ENCODE measurements around the gene PLD5. TPM values are rescaled to one million over a fixed set of nuclear protein-coding genes. Genes with fewer than 3 reads are reported as not detected.
"Not testable (repeated sequence)": the region's sequence is repeated elsewhere in the genome, so short reads cannot be mapped to it uniquely, and the experiment has no call there.

PLD5 gene
- total RNA-seq, 1 donor: under 0.01 TPM

GRCh38 chr1:242206994-242207393 lies 317.5 kb downstream of the PLD5 start:
- Histone ChIP-seq H3K4me3 (ENCODE audit: low read length) (no peak overlapping the region), H3K4me1 (ENCODE audit: insufficient read depth, low read length) (no peaks in the 10 kb centered on the region), H3K27me3 (ENCODE audit: insufficient read depth, low read length) (no peaks in the 10 kb centered on the region), H3K9me3 (ENCODE audit: low read depth, low read length) (no peaks in the 10 kb centered on the region)

- H3K4me3 ChIP-seq (ENCODE audit: low read length): no peak overlapping the region
- no peaks in the 10 kb centered on the region for H3K9me3 ChIP-seq (ENCODE audit: low read depth, low read length)
- no peaks in the 10 kb centered on the region for H3K4me1 ChIP-seq (ENCODE audit: insufficient read depth, low read length)
- no peaks in the 10 kb centered on the region for H3K27me3 ChIP-seq (ENCODE audit: insufficient read depth, low read length)
Measured at GRCh38 chr1:242205622-242206489, 318.6 kb downstream of the PLD5 start.

DNA sequence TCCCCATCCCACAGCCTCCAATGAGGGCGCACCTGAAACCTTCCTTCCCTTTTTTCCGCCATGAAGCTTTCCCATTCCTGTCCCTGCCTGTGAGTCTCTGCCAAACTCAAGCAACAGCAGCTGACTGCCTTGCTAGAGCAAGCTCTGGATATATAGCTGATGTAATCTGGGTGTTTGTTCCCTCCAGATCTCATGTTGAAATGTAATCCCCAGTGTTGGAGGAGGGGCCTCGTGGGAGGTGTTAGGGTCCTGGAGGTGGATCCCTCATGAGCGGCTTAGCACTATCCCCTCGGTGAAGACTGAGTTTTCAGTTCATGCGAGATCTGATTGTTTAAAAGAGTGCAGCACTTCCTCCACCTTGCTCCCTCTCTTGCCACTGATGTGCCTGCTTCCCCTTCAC lies 321.2 kb downstream of the PLD5 start:
- Histone ChIP-seq H3K9me3 (ENCODE audit: low read depth, low read length) (no peaks in the 10 kb centered on the region), H3K27me3 (ENCODE audit: insufficient read depth, low read length) (no peaks in the 10 kb centered on the region), H3K4me3 (ENCODE audit: low read length) (no peak overlapping the region), H3K4me1 (ENCODE audit: insufficient read depth, low read length) (no peaks in the 10 kb centered on the region)

- Histone ChIP-seq H3K27me3 (ENCODE audit: insufficient read depth, low read length) (no peaks in the 10 kb centered on the region), H3K4me3 (ENCODE audit: low read length) (no peak overlapping the region), H3K4me1 (ENCODE audit: insufficient read depth, low read length) (no peaks in the 10 kb centered on the region), H3K9me3 (ENCODE audit: low read depth, low read length) (no peaks in the 10 kb centered on the region)
Measured at GRCh38 chr1:242201090-242201489, 323.4 kb downstream of the PLD5 start.

DNA sequence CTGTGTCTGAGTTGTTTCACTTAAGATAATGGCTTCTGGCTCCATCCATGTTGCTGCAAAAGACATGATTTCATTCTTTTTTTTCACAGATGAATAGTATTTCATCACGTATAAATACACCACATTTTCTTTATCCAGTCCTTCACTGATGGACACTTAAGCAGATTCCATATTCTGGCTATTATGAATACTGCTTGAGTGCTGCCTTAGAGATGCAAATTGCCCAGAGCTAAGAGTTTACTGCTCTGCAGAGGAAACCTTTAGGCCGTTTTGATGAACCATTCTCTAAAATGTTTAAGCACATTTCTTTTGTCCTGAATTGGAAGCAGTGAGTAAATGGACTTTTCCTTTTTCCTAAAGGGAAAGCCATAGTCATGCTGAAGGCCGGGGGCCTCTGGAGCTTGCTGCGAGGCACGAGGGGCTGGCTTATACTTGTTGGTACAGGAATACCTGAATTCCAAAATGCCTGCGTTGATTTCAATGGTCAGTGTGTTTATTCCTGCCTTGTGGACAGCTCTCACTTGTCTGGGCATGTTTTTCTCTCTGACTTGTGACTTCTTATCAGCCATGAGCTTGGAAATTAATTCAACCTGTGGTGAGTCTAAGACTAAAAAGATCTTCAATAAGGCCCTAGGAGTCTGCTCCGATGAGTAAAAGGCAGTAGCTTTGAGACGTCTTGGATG lies 324.6 kb downstream of the PLD5 start:
- Histone ChIP-seq H3K4me1 (ENCODE audit: insufficient read depth, low read length) (no peaks in the 10 kb centered on the region), H3K4me3 (ENCODE audit: low read length) (no peak overlapping the region), H3K27me3 (ENCODE audit: insufficient read depth, low read length) (no peaks in the 10 kb centered on the region), H3K9me3 (ENCODE audit: low read depth, low read length) (no peaks in the 10 kb centered on the region)

- no peaks in the 10 kb centered on the region for H3K4me1 ChIP-seq (ENCODE audit: insufficient read depth, low read length)
Measured at GRCh38 chr1:242197907-242198820, 326.3 kb downstream of the PLD5 start.

DNA sequence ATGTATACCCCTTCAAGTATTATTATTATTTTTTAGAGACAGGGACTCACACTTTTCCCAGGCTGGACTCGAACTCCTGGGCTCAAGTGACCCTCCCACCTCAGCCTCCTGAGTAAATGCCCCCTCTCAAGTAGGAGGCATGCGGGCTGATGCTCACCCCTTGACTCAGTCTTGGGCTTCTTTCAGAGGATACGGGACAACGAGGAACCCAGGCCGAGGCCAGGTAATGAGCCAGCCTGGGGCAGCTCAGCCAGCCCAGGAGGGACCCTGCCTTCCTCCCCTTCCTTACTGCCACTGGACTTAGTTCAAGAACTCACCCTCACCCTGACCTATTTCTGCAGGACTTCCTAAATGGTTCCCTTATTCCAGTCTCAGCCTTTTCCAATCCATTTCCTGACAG lies 327.6 kb downstream of the PLD5 start:
- H3K9me3 ChIP-seq (ENCODE audit: low read depth, low read length): no peaks in the 10 kb centered on the region
- H3K4me3 ChIP-seq (ENCODE audit: low read length): no peak overlapping the region
- H3K4me1 ChIP-seq (ENCODE audit: insufficient read depth, low read length): no peaks in the 10 kb centered on the region
- no peaks in the 10 kb centered on the region for H3K27me3 ChIP-seq (ENCODE audit: insufficient read depth, low read length)

More at GRCh38 chr1:242197907-242198820, 326.3 kb downstream of the PLD5 start:
- Histone ChIP-seq H3K9me3 (ENCODE audit: low read depth, low read length) (no peaks in the 10 kb centered on the region), H3K4me3 (ENCODE audit: low read length) (no peak overlapping the region), H3K27me3 (ENCODE audit: insufficient read depth, low read length) (no peaks in the 10 kb centered on the region)

DNA sequence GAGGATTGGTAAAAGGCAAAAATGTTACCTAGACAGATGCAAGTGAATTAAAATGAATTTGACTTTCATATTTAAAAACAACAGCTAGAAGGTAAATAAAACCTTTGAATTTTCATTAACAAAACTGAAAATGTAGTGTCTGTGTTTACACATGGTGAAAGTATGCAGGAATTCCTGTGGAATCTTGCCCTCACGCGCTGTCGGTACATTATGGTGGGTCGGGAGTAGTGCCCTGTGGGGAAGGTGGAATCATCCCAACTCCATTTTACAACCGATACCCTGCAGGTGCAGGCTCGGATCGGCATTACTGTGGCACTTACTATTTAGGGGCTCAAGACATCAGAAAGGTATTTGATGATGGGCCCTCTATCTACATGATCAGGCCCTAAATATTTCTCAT lies 328.4 kb downstream of the PLD5 start:
- H3K4me3 ChIP-seq (ENCODE audit: low read length): no peak overlapping the region
- H3K27me3 ChIP-seq (ENCODE audit: insufficient read depth, low read length): no peaks in the 10 kb centered on the region
- no peaks in the 10 kb centered on the region for H3K9me3 ChIP-seq (ENCODE audit: low read depth, low read length)
- no peaks in the 10 kb centered on the region for H3K4me1 ChIP-seq (ENCODE audit: insufficient read depth, low read length)

DNA sequence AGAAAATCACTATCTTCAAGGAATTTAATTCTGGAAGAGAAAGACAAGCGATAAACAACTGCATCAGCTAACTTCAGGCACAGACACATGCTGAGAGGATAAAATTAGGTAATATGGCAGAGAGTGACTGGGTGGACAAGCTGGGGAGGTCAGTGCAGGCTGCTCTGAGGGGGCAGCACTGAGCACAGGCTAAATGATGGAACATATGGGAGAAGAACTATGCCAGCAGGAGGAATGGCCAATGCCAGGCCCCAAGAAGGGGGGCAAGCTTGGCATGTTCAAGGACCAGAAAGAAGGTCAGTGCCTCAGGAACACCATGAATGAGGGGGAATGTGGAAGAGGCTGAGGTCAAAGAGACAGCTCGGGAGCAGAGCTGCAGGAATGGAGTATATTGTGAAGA lies 334.9 kb downstream of the PLD5 start:
- no peaks in the 10 kb centered on the region for H3K27me3 ChIP-seq (ENCODE audit: insufficient read depth, low read length)
- H3K4me3 ChIP-seq (ENCODE audit: low read length): no peak overlapping the region
- H3K4me1 ChIP-seq (ENCODE audit: insufficient read depth, low read length): peaks cover 4% of the 10 kb centered on the region
- no peaks in the 10 kb centered on the region for H3K9me3 ChIP-seq (ENCODE audit: low read depth, low read length)

- Histone ChIP-seq H3K4me1 (ENCODE audit: insufficient read depth, low read length) (peaks cover 4% of the 10 kb centered on the region), H3K4me3 (ENCODE audit: low read length) (no peak overlapping the region), H3K9me3 (ENCODE audit: low read depth, low read length) (no peaks in the 10 kb centered on the region), H3K27me3 (ENCODE audit: insufficient read depth, low read length) (no peaks in the 10 kb centered on the region)
Measured at GRCh38 chr1:242187816-242188215, 336.7 kb downstream of the PLD5 start.

GRCh38 chr1:242187171-242187570 lies 337.3 kb downstream of the PLD5 start:
- Histone ChIP-seq H3K4me1 (ENCODE audit: insufficient read depth, low read length) (peaks cover 4% of the 10 kb centered on the region), H3K27me3 (ENCODE audit: insufficient read depth, low read length) (no peaks in the 10 kb centered on the region), H3K4me3 (ENCODE audit: low read length) (no peak overlapping the region), H3K9me3 (ENCODE audit: low read depth, low read length) (no peaks in the 10 kb centered on the region)

DNA sequence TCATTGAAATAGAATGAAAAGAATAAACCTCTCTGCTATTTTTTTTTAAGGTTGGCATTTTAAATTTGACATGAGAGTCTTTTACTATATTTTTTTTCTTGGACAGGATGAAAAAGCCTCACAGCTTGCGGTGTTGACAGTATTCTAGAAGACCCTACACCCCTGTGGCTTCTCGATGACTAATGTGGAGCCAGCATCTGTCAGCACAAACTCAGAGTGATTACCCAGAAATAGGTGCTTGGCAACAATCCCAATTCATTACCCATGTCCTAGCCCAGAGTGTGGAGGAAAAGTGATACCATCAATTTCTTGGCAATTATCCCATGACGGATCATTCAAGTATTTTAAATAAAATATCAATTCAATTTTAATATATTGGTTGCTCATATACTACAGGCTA lies 338.8 kb downstream of the PLD5 start:
- H3K4me3 ChIP-seq (ENCODE audit: low read length): no peak overlapping the region
- no peaks in the 10 kb centered on the region for H3K27me3 ChIP-seq (ENCODE audit: insufficient read depth, low read length)
- no peaks in the 10 kb centered on the region for H3K9me3 ChIP-seq (ENCODE audit: low read depth, low read length)
- peaks cover 4% of the 10 kb centered on the region for H3K4me1 ChIP-seq (ENCODE audit: insufficient read depth, low read length)

- Histone ChIP-seq H3K4me1 (ENCODE audit: insufficient read depth, low read length) (peaks cover 4% of the 10 kb centered on the region), H3K27me3 (ENCODE audit: insufficient read depth, low read length) (no peaks in the 10 kb centered on the region), H3K9me3 (ENCODE audit: low read depth, low read length) (no peaks in the 10 kb centered on the region), H3K4me3 (ENCODE audit: low read length) (no peak overlapping the region)
Measured at GRCh38 chr1:242184955-242185354, 339.5 kb downstream of the PLD5 start.

DNA sequence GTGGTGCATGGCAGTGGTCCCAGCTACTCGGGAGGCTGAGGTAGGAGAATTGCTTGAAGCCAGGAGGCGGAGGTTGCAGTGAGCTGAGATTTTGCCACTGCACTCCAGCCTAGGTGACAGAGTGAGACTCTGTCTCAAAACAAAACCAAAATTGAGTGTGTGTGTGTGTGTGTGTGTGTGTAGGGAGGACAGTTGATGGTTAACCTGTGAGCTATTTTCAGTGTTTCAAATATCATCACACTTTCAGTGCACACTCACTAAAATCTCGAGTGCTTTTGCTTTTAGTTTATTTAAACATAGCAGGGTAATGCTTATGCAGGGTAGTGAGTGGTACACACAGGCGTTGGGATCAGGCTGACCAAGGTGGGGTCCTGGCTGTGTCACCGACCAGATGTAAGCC lies 344.7 kb downstream of the PLD5 start:
- H3K4me3 ChIP-seq (ENCODE audit: low read length); H3K27me3 ChIP-seq (ENCODE audit: insufficient read depth, low read length); H3K9me3 ChIP-seq (ENCODE audit: low read depth, low read length); H3K4me1 ChIP-seq (ENCODE audit: insufficient read depth, low read length): not testable (repeated sequence)

All from mononuclear cell (primary cell).